CD14-positive monocyte (primary cell): Measurements from ENCODE around the gene ABHD1. TPM values are rescaled to one million over a fixed set of nuclear protein-coding genes. Genes with fewer than 3 reads are reported as not detected.
"Not testable (repeated sequence)": the region's sequence is repeated elsewhere in the genome, so short reads cannot be mapped to it uniquely, and the experiment has no call there.

Experiments
- DNase-seq, 3 donors: peaks; one replicate each; pipeline ENCODE4 v3.0.0-alpha.2; 2011 to 2022
- H2AFZ ChIP-seq: 2 replicates; pipeline ENCODE4 v1.6.0; 2012; ENCODE audit warnings: mild to moderate bottlenecking, low read depth, low read length, inconsistent platforms; ENCODE audit not compliant: insufficient read depth, poor library complexity, severe bottlenecking
- H3K27ac ChIP-seq, 2 donors: 1 replicate in 1 of 2; 2 replicates in 1 of 2; pipeline ENCODE4 v1.5.1; 2012 to 2013; ENCODE audit warnings: low read length in 2 of 2, control low read depth in 1 of 2, inconsistent platforms in 1 of 2, low read depth in 1 of 2, mild to moderate bottlenecking in 1 of 2
- H3K27me3 ChIP-seq, 2 donors: one replicate each; pipeline versions ENCODE4 v1.6.0 to v1.6.1; 2011 to 2013; ENCODE audit warnings: low read length in 2 of 2; ENCODE audit not compliant: control insufficient read depth in 2 of 2, insufficient read depth in 2 of 2
- H3K36me3 ChIP-seq, 2 donors: replicated peaks in 1 of 2; 1 replicate in 1 of 2; 2 replicates in 1 of 2; pipeline versions ENCODE4 v1.5.1 to v1.6.1; 2012 to 2013; ENCODE audit warnings: low read length in 2 of 2, control low read depth in 1 of 2, inconsistent platforms in 1 of 2, mild to moderate bottlenecking in 1 of 2; ENCODE audit not compliant: insufficient read depth in 2 of 2, control insufficient read depth in 1 of 2
- H3K4me1 ChIP-seq, 2 donors: 1 replicate in 1 of 2; 2 replicates in 1 of 2; pipeline versions ENCODE4 v1.5.1 to v1.6.1; 2012 to 2013; ENCODE audit warnings: low read length in 2 of 2, control low read depth in 1 of 2, inconsistent platforms in 1 of 2, mild to moderate bottlenecking in 1 of 2, moderate library complexity in 1 of 2; ENCODE audit not compliant: insufficient read depth in 2 of 2, control insufficient read depth in 1 of 2
- H3K4me2 ChIP-seq: replicated peaks from 2 replicates; pipeline ENCODE3; 2012; ENCODE audit warnings: low read length, moderate library complexity, mild to moderate bottlenecking; ENCODE audit not compliant: poor library complexity, severe bottlenecking; ENCODE audit errors: extremely low read depth
- H3K4me3 ChIP-seq, 3 experiments: fragments of 200-600 bp in 1 of 3; sonication (generic) in 1 of 3; replicated peaks in 1 of 3; 1 replicate in 2 of 3; 2 replicates in 1 of 3; pipeline ENCODE4 v1.5.1; 2011 to 2013; ENCODE audit warnings: low read length in 3 of 3, mild to moderate bottlenecking in 3 of 3, control low read depth in 2 of 3, low read depth in 2 of 3, inconsistent platforms in 1 of 3, moderate library complexity in 1 of 3
- H3K79me2 ChIP-seq: 2 replicates; pipeline ENCODE4 v1.6.0; 2012; ENCODE audit warnings: mild to moderate bottlenecking, control low read depth, inconsistent platforms, low read length, moderate library complexity; ENCODE audit not compliant: insufficient read depth
- H3K9ac ChIP-seq: 2 replicates; pipeline ENCODE4 v1.6.0; 2017; ENCODE audit warnings: low read length, mild to moderate bottlenecking; ENCODE audit not compliant: insufficient read depth, poor library complexity, severe bottlenecking
- H3K9me3 ChIP-seq, 2 donors: replicated peaks in 1 of 2; 1 replicate in 1 of 2; 2 replicates in 1 of 2; pipeline versions ENCODE4 v1.5.1 to v1.6.1; 2012 to 2013; ENCODE audit warnings: low read length in 2 of 2, control low read depth in 1 of 2; ENCODE audit not compliant: control insufficient read depth in 1 of 2, insufficient read depth in 1 of 2
- H4K20me1 ChIP-seq: 2 replicates; pipeline ENCODE4 v1.6.0; 2012; ENCODE audit warnings: mild to moderate bottlenecking, low read length, control low read depth, moderate library complexity; ENCODE audit not compliant: insufficient read depth
- H3K27ac Mint-ChIP-seq, 7 donors: one replicate each; pipeline ENCODE4 v1.8.0; 2020; ENCODE audit warnings: mild to moderate bottlenecking in 7 of 7, mixed read lengths in 7 of 7, moderate library complexity in 6 of 7, inconsistent platforms in 2 of 7
- H3K27me3 Mint-ChIP-seq, 3 donors: one replicate each; pipeline ENCODE4 v1.8.0; 2021 to 2022; ENCODE audit warnings: low read depth in 3 of 3, mild to moderate bottlenecking in 3 of 3, mixed read lengths in 3 of 3, moderate library complexity in 3 of 3, inconsistent platforms in 1 of 3
- H3K36me3 Mint-ChIP-seq, 2 donors: one replicate each; pipeline ENCODE4 v1.8.0; 2020; ENCODE audit warnings: mixed read lengths in 2 of 2, inconsistent platforms in 1 of 2, mild to moderate bottlenecking in 1 of 2
- H3K4me1 Mint-ChIP-seq: one replicate; pipeline ENCODE4 v1.8.0; 2020; ENCODE audit warnings: mild to moderate bottlenecking, mixed read lengths
- H3K4me3 Mint-ChIP-seq, 2 donors: one replicate each; pipeline ENCODE4 v1.8.0; 2020; ENCODE audit warnings: mild to moderate bottlenecking in 2 of 2, mixed read lengths in 2 of 2, moderate library complexity in 1 of 2
- H3K9me3 Mint-ChIP-seq, 7 donors: one replicate each; pipeline ENCODE4 v1.8.0; 2020 to 2022; ENCODE audit warnings: mixed read lengths in 7 of 7, mild to moderate bottlenecking in 6 of 7, moderate library complexity in 6 of 7, inconsistent platforms in 2 of 7
- CTCF ChIP-seq: fragments of 200-600 bp; IDR thresholded peaks from one replicate; pipeline ENCODE4 v1.8.0; 2022; ENCODE audit warnings: antibody characterized with exemption, mild to moderate bottlenecking
- WGBS: methylation state at CpG from one replicate; pipeline ENCODE4 v1.1.5; 2013; ENCODE audit warnings: missing lambda C conversion rate; ENCODE audit not compliant: insufficient coverage; 5-methylcytosine and 5-hydroxymethylcytosine counted together
- intact Hi-C, 2 donors: fragments of 100-400 bp; cut with micrococcal nuclease; formaldehyde crosslinking; loops; one replicate each; pipeline versions ENCODE4 v1.15.0 to v1.15.1; 2023
- polyA plus RNA-seq, 3 donors: library from polyadenylated mRNA; depleted of rRNA in 1 of 3; unstranded in 2 of 3; stranded (reverse) in 1 of 3; fragments of 300-500 nt in 2 of 3; fragments of >200 nt in 1 of 3; fragmentation: Illumina TruSeq in 2 of 3; gene quantifications; 1 replicate in 2 of 3; 2 replicates in 1 of 3; pipeline ENCODE4 v1.2.3, GENCODE V29; 2012 to 2021

The ABHD1 gene
- polyA plus RNA-seq, 3 donors = 0.08 to 1.2 (median 0.25) TPM

- Mint-ChIP-seq H3K9me3 (no peaks in the 10 kb centered on the region), H3K4me1 (peaks cover 7% of the 10 kb centered on the region), H3K36me3 (no peaks in the 10 kb centered on the region), H3K27me3 (peaks cover 9 to 16% (median 13%) of the 10 kb centered on the region in 3 donors), H3K4me3 (no peak overlapping the region), H3K27ac (no peak overlapping the region)
- H3K4me2 ChIP-seq = no peak overlapping the region
- H4K20me1 ChIP-seq = no peaks in the 10 kb centered on the region
- no peaks in the 10 kb centered on the region for H3K36me3 ChIP-seq
- no peaks in the 10 kb centered on the region for H3K27me3 ChIP-seq
- H3K79me2 ChIP-seq = no peaks in the 10 kb centered on the region
- peaks cover 5 to 9% of the 10 kb centered on the region in 2 donors for H3K4me1 ChIP-seq
- H3K9ac ChIP-seq = no peak overlapping the region
- no peak for TF ChIP-seq CTCF
- H3K4me3 ChIP-seq = no peak overlapping the region
- no peak overlapping the region for H2AFZ ChIP-seq
- DNase-seq = no peak
- H3K27ac ChIP-seq = no peak overlapping the region
- intact Hi-C loops = no loop called here
- H3K9me3 ChIP-seq = no peaks in the 10 kb centered on the region
- WGBS = 96% methylated on average over 6 of the region's 6 CpGs
Observed at GRCh38 chr2:27174638-27175037, 51.0 kb downstream of the ABHD1 start.

GRCh38 chr2:27175330-27175729, 51.7 kb downstream of the ABHD1 start:
- no peak overlapping the region for H3K4me2 ChIP-seq
- Mint-ChIP-seq H3K4me1 (peaks cover 3% of the 10 kb centered on the region), H3K27ac (no peak overlapping the region), H3K27me3 (peaks cover 8 to 13% (median 9%) of the 10 kb centered on the region in 3 donors), H3K4me3 (no peak overlapping the region), H3K36me3 (no peaks in the 10 kb centered on the region), H3K9me3 (no peaks in the 10 kb centered on the region)
- 100% methylated on average over 4 of the region's 8 CpGs for WGBS
- H3K27ac ChIP-seq = no peak overlapping the region
- no peaks in the 10 kb centered on the region for H3K36me3 ChIP-seq
- no peaks in the 10 kb centered on the region for H4K20me1 ChIP-seq
- peaks cover 1 to 3% of the 10 kb centered on the region in 2 donors for H3K4me1 ChIP-seq
- no peaks in the 10 kb centered on the region for H3K9me3 ChIP-seq
- intact Hi-C loops = no loop called here
- H3K27me3 ChIP-seq = no peaks in the 10 kb centered on the region
- no peak for TF ChIP-seq CTCF
- no peak overlapping the region for H2AFZ ChIP-seq
- no peak overlapping the region for H3K4me3 ChIP-seq
- H3K79me2 ChIP-seq = no peaks in the 10 kb centered on the region
- DNase-seq = no peak
- H3K9ac ChIP-seq = no peak overlapping the region

- DNase-seq, H3K4me1 ChIP-seq, H3K27ac ChIP-seq, H3K27me3 Mint-ChIP-seq, H2AFZ ChIP-seq, H3K4me2 ChIP-seq, H3K27ac Mint-ChIP-seq, H3K9me3 Mint-ChIP-seq, H3K9ac ChIP-seq, H3K9me3 ChIP-seq, H3K4me3 ChIP-seq, H3K79me2 ChIP-seq, H3K4me1 Mint-ChIP-seq, H3K4me3 Mint-ChIP-seq, intact Hi-C loops, H4K20me1 ChIP-seq, H3K36me3 Mint-ChIP-seq, H3K27me3 ChIP-seq, H3K36me3 ChIP-seq: not testable (repeated sequence)
- WGBS = no CpG with 5 or more reads among the region's 4 CpGs
Observed at GRCh38 chr2:27175781-27176180, 52.2 kb downstream of the ABHD1 start.
